Peyer's patch (tissue), 4 donors: ENCODE measurements around the gene ZNF678.

Experiments
- CTCF ChIP-seq, 6 experiments: fragments of 450-650 bp in 4 of 6; fragments of 200-600 bp in 2 of 6; sonication (generic) in 1 of 6; IDR thresholded peaks; one replicate each; pipeline ENCODE4 v1.5.1; 2017 to 2019; ENCODE audit warnings: antibody characterized with exemption in 6 of 6, mild to moderate bottlenecking in 3 of 6, moderate library complexity in 1 of 6
- POLR2A ChIP-seq, 2 donors: fragments of 450-650 bp; IDR thresholded peaks; one replicate each; pipeline ENCODE4 v1.5.1; 2017; ENCODE audit warnings: antibody characterized with exemption in 2 of 2, mild to moderate bottlenecking in 2 of 2, moderate library complexity in 2 of 2

GRCh38 chr1:227572752-227573151 lies 9.4 kb downstream of the ZNF678 start:
- TF ChIP-seq CTCF (IDR thresholded peaks at IDR 0.05) (no peak), POLR2A (IDR thresholded peaks at IDR 0.05) (no peak)
